Activated CD8-positive, alpha-beta memory T cell treated with anti-CD3 and anti-CD28 coated beads, Interleukin-2, amount 50 U/mL, for 4 hours (primary cell): ENCODE data around the gene SNX32.

ENCODE experiments used
- DNase-seq: peaks from one replicate; pipeline ENCODE4 v3.0.0-alpha.2; 2020

Gene SNX32

GRCh38 chr11:65833297-65834030, at the start of gene SNX32:
Gene SNX32, plus strand, starts transcription at chr11:65833963. Its CDS starts 103 bp downstream, at chr11:65834066.
- peak; percentile 95 for DNase-seq

- DNase-seq, result no peak
These were observed 48.3 kb upstream of the SNX32 start for GRCh38 chr11:65785319-65786007.

- DNase-seq, result no peak
These were observed 47.6 kb upstream of the SNX32 start for GRCh38 chr11:65786008-65786785.

GRCh38 chr11:65786786-65787636, 46.8 kb upstream of the SNX32 start, which contains the start of gene OVOL1:
Gene OVOL1, plus strand, starts transcription at chr11:65787063. Its CDS starts 311 bp downstream, at chr11:65787374.
- peak; percentile 39 for DNase-seq

GRCh38 chr11:65787649-65788622, 45.8 kb upstream of the SNX32 start:
- DNase-seq, result no peak

- no peak for DNase-seq
These were observed 44.9 kb upstream of the SNX32 start for GRCh38 chr11:65788821-65789220.

- DNase-seq, result no peak
These were observed 44.3 kb upstream of the SNX32 start for GRCh38 chr11:65789230-65790103.

GRCh38 chr11:65790104-65790901, 43.5 kb upstream of the SNX32 start:
- DNase-seq, result no peak

GRCh38 chr11:65790902-65791650, 42.7 kb upstream of the SNX32 start:
- DNase-seq, result no peak

GRCh38 chr11:65791719-65792213, 42.0 kb upstream of the SNX32 start:
- DNase-seq, result peak; percentile 46

GRCh38 chr11:65792456-65792855, 41.3 kb upstream of the SNX32 start:
- DNase-seq, result no peak

- DNase-seq, result no peak
These were observed 40.6 kb upstream of the SNX32 start for GRCh38 chr11:65793144-65793581.

- no peak for DNase-seq
These were observed 40.0 kb upstream of the SNX32 start for GRCh38 chr11:65793625-65794400.

GRCh38 chr11:65794570-65795510, 38.9 kb upstream of the SNX32 start:
- DNase-seq, result no peak

- no peak for DNase-seq
These were observed 36.8 kb upstream of the SNX32 start for GRCh38 chr11:65796726-65797601.
